Midbrain (tissue), 1 donor: ENCODE data around the gene HSPA6.
A peak's percentile ranks its signal among the peaks of the same experiment; 100 is the strongest.
"Not testable (repeated sequence)": the region's sequence is repeated elsewhere in the genome, so short reads cannot be mapped to it uniquely, and the experiment has no call there.

ENCODE experiments used
- DNase-seq: peaks from one replicate; lab custom pipeline; 2025; lab: John Stamatoyannopoulos, UW

Gene HSPA6

DNA sequence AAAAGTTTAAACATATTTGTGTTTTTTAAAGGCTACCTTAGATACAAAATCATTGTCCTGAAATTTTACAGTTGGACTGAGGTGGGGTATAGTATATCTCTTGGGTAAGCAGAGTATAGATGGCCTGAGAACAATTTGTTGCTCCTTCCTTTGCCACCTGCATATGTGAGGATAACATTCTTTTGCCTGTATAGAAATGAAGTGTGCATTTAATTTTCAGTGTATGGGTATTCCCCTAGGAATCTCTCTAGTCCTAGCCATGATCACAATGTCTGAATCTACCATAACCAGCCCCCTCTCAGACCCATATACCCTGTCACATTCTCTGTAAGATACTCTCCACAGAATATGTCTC lies 21.0 kb upstream of the HSPA6 start:
- no peak for DNase-seq

DNA sequence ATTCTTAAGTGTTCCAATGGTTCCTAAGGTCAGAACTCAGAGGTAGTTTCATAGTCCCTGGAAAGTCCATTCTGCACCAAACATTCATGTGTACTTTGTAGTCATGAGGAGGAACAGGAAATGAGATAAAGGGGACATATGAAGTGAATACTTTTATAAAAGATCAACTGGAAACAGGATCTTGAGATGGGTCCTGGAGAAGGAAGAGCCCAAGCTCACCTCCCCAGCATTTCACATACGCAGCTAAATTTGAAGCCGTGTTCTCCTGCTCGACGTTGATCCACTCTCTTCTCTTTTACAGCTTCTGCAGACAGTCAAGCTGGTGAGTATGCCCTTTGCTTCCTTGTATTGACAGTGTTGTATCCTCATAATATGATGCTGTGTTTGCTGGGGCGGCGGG lies 18.7 kb upstream of the HSPA6 start:
- no peak for DNase-seq

- no peak for DNase-seq
Measured at GRCh38 chr1:161506336-161507223, 17.8 kb upstream of the HSPA6 start.

DNA sequence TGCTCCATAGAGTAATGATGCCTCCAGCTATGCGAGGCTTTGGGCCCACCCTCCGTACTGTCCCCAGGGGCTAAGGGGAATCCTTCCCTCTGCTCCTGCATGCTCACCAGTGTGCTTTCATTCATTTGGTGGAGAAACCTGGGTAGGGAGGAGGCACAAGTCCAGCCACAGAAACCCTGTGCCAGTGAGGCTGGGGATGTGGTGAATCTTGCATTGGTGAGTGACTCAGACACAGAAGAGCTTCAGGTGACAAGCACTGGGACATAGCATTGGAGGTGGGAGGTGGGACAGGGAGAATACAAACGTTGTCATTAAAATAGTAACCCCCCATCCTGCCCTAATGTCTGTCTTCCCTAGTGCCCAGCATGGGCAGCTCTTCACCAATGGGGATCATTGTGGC lies 13.9 kb upstream of the HSPA6 start:
- DNase-seq: no peak

DNA sequence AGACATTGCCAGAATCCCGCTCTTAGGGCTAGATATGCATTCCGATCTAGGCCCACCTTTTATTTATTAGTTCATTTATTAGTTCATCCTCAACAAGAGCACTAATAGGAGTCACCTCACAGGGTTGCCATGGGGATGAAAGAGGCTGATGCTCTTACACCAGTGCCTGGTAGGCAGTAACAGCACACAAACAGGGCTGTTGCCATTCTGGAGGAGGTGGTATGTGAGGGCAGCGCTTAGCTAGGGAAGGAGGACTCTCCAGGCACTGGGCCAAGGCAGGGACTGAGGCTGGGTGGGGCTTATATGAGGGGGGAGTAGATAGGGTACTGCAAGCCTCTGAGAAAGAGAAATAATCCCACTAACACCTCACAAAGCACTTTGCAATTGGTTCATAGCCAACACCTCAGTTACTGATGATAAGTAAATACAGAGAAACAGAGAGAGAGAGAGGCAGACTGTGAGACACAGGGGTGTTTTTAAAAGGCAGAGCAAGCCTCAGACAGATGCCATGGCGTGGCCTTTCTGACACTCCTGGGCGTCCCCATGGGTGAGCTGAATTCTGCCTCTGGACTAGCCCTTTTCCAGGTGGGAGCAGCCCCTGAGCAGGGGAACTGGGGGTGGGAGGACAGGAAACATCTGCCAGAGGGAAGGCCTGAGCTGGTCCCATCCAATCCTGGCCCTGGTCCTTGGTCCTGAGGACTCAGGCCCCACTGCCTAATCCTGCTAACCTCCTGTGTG lies 13.2 kb upstream of the HSPA6 start:
- no peak for DNase-seq

GRCh38 chr1:161511756-161512060 lies 12.6 kb upstream of the HSPA6 start:
- DNase-seq: no peak

DNA sequence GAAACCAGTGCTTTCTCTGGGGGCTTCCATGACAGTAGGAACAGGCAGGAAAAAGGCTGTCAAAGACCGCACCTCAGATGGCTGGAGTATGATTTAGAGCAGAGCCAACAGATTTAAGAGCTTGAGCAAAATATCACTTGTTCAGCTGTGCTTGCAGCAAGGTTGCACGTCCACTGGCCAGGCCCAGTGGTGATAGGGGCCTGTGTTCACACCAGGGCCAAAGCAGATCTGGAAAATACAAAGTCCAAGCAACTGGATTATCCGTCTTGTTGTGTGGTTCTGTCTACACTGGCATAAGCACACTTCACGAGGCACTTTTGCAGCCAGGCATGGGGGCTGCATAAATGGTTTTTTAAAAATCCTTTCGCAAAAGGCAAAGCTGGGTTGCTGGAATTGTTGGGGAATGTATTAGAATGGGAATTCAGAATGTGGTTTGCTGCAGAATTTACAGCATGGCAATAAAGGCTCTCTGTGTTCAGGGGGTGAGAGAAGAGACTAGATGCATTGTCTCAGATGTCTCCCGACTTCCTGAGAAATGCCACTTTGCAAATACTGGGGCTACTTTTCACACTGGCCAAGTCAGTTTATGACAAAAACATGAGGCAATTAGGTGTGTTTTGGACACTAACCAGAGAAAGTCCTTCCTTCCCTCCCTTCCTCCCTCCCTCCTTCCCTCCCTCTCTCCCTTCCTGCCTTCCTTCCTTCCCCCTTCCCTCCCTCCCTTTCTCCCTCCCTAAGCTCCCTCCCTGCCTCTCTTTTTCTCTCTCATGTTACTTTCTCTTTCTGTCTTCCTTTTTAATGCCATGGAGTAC lies 11.5 kb upstream of the HSPA6 start:
- not testable (repeated sequence) for DNase-seq

DNA sequence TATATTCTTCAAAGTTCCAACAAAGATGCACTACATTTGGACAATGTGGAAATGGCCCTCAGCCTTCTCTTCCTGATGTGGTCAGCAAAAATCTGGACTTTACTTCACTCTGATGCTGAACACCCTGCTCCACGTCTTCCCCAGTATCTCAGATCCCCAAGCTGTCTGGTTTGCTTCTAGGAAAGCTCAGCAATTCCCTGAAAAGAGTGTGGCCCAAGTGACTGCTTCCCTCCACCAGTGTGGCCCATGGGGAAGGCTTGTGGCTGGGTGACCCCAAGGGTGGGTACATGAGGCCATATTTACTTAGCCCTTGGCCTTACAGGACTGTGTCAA lies 10.9 kb upstream of the HSPA6 start:
- not testable (repeated sequence) for DNase-seq

- not testable (repeated sequence) for DNase-seq
Measured at GRCh38 chr1:161513953-161514352, 10.4 kb upstream of the HSPA6 start.

- DNase-seq: not testable (repeated sequence)
Measured at GRCh38 chr1:161523041-161523816, 1.1 kb upstream of the HSPA6 start.

DNA sequence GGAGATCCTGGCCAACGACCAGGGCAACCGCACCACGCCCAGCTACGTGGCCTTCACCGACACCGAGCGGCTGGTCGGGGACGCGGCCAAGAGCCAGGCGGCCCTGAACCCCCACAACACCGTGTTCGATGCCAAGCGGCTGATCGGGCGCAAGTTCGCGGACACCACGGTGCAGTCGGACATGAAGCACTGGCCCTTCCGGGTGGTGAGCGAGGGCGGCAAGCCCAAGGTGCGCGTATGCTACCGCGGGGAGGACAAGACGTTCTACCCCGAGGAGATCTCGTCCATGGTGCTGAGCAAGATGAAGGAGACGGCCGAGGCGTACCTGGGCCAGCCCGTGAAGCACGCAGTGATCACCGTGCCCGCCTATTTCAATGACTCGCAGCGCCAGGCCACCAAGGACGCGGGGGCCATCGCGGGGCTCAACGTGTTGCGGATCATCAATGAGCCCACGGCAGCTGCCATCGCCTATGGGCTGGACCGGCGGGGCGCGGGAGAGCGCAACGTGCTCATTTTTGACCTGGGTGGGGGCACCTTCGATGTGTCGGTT lies 477 bp downstream of the HSPA6 start:
- DNase-seq: not testable (repeated sequence)

DNA sequence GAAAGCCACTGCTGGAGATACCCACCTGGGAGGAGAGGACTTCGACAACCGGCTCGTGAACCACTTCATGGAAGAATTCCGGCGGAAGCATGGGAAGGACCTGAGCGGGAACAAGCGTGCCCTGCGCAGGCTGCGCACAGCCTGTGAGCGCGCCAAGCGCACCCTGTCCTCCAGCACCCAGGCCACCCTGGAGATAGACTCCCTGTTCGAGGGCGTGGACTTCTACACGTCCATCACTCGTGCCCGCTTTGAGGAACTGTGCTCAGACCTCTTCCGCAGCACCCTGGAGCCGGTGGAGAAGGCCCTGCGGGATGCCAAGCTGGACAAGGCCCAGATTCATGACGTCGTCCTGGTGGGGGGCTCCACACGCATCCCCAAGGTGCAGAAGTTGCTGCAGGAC lies 981 bp downstream of the HSPA6 start:
- not testable (repeated sequence) for DNase-seq

- not testable (repeated sequence) for DNase-seq
Measured at GRCh38 chr1:161525918-161526317, 1.6 kb downstream of the HSPA6 start.

GRCh38 chr1:161528550-161528949 lies 4.2 kb downstream of the HSPA6 start:
- not testable (repeated sequence) for DNase-seq

GRCh38 chr1:161529463-161530104 lies 5.2 kb downstream of the HSPA6 start:
- not testable (repeated sequence) for DNase-seq

DNA sequence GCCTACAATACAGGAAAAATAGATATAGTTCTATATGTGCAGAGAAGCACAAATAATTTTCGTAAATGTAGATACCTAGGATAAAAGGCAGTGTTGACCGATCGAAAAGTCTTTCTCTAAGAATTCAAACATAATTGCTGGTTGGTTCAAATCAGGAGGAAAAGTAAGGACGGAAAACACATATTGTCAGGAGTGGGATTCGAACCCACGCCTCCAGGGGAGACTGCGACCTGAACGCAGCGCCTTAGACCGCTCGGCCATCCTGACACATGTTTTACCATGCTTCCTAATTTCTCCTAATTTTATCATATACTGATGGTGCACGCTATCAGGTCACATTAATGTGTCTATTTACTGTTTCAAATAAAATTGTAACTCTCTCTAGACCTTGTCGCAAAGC lies 5.8 kb downstream of the HSPA6 start:
- peak; percentile 84 for DNase-seq

DNA sequence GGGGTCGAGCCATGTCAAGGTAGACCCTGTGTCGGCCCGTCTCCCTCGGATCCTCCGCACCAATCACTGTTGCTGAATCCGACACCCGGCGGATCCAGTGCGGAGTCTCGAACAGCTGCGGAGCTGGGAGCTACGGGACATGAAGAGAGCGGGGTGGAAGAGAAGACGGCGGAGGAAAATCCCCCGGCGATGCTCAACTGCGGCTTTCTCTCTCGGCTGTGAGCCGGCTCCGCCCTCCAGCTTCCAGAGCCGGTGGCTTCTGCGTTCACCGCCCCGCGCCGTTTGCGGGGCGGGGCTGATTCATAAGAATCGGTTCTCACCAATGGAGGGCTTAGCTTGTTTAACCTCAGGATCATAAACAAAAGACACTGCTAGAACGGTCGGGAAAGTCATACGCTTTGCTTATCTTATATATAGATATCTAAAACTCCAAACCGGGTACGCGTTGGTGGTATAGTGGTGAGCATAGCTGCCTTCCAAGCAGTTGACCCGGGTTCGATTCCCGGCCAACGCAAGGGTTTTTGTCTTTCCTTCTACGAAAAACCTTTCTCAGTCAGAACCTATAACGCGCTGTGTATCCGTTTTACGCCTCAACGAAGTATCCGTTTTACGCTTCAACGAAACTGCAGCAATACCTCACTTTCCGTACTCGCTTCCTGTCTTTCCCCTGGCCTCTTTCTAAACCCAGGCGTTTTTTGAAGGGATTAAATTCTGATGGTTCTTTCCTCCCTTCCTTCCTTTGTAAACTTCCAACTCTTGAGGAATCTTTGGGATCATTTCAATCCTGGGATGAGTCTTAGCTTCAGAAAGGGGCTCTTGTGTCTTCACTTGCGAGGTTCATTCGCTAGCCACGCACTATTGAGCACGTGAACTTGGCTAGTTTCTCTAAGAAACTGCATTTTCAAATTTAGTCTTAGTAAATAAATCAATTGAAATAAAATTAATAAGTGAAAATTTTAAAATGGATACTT lies 6.6 kb downstream of the HSPA6 start:
- DNase-seq: peak; percentile 92

- DNase-seq: peak; percentile 36
Measured at GRCh38 chr1:161531986-161532643, 7.8 kb downstream of the HSPA6 start.
